GM12873 (cell line): Measurements from ENCODE around the gene CLIP1.

Experiments used
- TF ChIP-seq, protein P1 (sequence below): IDR thresholded peaks from 2 replicates; pipeline ENCODE4 v1.5.1; 2012; ENCODE audit warnings: low read depth, mild to moderate bottlenecking, moderate library complexity, low read length, control low read depth; ENCODE audit not compliant: insufficient read depth; ENCODE audit errors: missing control alignments

CLIP1 gene

GRCh38 chr12:122352394-122352793, 70.1 kb downstream of the CLIP1 start:
- TF ChIP-seq, protein P1, sequence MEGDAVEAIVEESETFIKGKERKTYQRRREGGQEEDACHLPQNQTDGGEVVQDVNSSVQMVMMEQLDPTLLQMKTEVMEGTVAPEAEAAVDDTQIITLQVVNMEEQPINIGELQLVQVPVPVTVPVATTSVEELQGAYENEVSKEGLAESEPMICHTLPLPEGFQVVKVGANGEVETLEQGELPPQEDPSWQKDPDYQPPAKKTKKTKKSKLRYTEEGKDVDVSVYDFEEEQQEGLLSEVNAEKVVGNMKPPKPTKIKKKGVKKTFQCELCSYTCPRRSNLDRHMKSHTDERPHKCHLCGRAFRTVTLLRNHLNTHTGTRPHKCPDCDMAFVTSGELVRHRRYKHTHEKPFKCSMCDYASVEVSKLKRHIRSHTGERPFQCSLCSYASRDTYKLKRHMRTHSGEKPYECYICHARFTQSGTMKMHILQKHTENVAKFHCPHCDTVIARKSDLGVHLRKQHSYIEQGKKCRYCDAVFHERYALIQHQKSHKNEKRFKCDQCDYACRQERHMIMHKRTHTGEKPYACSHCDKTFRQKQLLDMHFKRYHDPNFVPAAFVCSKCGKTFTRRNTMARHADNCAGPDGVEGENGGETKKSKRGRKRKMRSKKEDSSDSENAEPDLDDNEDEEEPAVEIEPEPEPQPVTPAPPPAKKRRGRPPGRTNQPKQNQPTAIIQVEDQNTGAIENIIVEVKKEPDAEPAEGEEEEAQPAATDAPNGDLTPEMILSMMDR: no peak

GRCh38 chr12:122350141-122350848, 72.2 kb downstream of the CLIP1 start:
- TF ChIP-seq, protein P1: no peak

GRCh38 chr12:122349078-122349477, 73.4 kb downstream of the CLIP1 start:
- TF ChIP-seq, protein P1: no peak

DNA sequence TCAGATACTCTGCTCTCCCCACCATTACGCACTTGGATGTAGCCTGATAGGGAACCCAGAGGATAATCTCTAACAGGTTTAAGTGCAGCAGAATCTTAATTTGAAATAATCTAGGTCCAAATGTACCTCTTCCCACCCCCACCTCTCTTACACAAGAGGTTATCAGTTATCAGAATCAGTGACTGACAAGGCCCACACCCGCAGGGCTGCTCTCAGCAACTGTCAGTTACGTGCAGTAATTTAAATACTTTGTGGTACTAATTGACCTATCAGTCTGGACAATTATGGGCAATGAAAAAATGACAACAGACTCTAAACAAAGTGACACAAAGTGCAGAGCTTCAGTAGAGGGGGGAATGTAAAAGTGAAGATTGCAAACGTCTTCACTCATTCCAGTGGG, 74.0 kb downstream of the CLIP1 start:
- TF ChIP-seq, protein P1: no peak

DNA sequence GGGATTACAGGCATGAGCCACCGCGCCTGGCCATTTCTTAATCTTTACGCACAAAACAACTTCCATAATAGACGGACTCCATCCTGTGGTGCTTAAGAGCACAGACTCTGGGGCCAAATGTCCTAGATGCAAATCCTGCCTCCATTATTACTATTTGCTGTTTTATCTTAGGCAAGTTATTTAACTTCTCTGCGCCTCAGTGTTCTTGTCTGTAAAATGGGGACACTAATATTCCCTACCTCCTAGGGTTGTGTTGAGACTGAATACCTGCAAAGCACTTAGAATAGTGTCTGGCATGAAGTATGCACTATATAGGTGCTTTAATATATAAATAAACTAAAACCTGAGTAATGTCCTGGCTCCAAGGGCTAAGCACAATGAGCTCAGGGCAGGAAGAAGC, 76.4 kb downstream of the CLIP1 start:
- TF ChIP-seq, protein P1: no peak

GRCh38 chr12:122345042-122345441, 77.4 kb downstream of the CLIP1 start:
- TF ChIP-seq, protein P1: no peak

DNA sequence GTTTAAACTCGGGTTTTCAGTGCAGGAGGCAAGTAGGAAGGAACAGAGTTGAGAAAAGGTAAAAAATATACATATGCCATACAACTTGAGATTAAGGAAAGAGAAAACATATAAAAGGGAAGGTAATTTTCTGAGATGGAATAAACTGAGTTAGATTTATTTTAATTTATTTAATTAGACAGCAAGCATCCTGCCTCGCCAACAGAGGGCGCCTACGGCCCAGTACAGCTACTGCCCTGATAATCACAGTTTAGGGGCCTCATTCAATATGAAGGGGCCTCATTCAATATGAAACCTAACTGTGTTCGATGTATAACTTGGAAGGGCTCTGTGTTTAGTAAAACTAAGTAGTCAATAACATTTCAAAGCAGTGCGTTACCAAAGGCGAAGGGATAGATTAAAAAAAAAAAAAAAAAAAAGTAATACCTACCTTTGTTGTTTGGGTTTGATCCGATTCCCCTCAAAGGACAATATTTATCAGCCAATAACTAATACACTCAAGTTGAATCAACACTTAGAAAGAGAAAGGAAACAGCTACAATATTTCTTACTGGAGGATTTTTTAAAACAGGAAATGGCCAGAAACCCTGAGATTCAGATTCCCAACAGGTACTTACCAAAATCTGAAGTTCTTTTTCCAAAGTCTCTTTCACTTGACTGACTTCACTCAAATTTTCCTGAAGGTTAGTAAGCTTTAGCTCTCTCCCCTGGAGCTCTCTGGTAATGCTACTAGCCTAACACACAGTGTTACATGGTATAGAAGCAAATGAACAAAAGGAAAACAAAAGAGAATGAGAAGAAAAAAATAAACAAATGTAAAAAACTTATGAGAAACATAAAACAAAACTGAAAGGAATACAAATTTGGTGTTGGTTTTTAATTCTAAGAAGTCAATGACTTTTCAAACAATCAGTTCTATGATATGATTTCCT, 86.2 kb downstream of the CLIP1 start:
- TF ChIP-seq, protein P1: peak; percentile 74
